GM18520 (cell line): ENCODE data around the gene PRPF18.

Experiments used
- ATAC-seq: cut with Tn5 transposase; IDR thresholded peaks from one replicate; pipeline ENCODE4 v1.9.1; 2021; ENCODE audit not compliant: unreplicated experiment

Gene PRPF18

GRCh38 chr10:13637303-13637856, 50.6 kb downstream of the PRPF18 start:
- peak; percentile 79 for ATAC-seq

GRCh38 chr10:13637894-13638293, 51.1 kb downstream of the PRPF18 start:
- no peak for ATAC-seq

- ATAC-seq = no peak
Measured at GRCh38 chr10:13642293-13642692, 55.5 kb downstream of the PRPF18 start.

- ATAC-seq = no peak
Measured at GRCh38 chr10:13643016-13643415, 56.3 kb downstream of the PRPF18 start.

GRCh38 chr10:13644866-13645265, 58.1 kb downstream of the PRPF18 start:
- no peak for ATAC-seq

GRCh38 chr10:13648425-13648824, 61.7 kb downstream of the PRPF18 start:
- no peak for ATAC-seq

GRCh38 chr10:13649844-13650520, 63.2 kb downstream of the PRPF18 start:
- ATAC-seq = no peak

- ATAC-seq = no peak
Measured at GRCh38 chr10:13650961-13651360, 64.2 kb downstream of the PRPF18 start.

GRCh38 chr10:13651969-13652720, 65.4 kb downstream of the PRPF18 start:
- no peak for ATAC-seq

GRCh38 chr10:13652860-13653259, 66.1 kb downstream of the PRPF18 start:
- no peak for ATAC-seq

GRCh38 chr10:13654118-13654830, 67.5 kb downstream of the PRPF18 start:
- no peak for ATAC-seq

- ATAC-seq = no peak
Measured at GRCh38 chr10:13654846-13655245, 68.1 kb downstream of the PRPF18 start.

- no peak for ATAC-seq
Measured at GRCh38 chr10:13656337-13657100, 69.8 kb downstream of the PRPF18 start.

- ATAC-seq = no peak
Measured at GRCh38 chr10:13657101-13657680, 70.4 kb downstream of the PRPF18 start.

GRCh38 chr10:13658264-13658663, 71.5 kb downstream of the PRPF18 start:
- ATAC-seq = no peak

GRCh38 chr10:13658871-13659685, 72.3 kb downstream of the PRPF18 start:
- ATAC-seq = no peak

GRCh38 chr10:13659887-13660550, 73.3 kb downstream of the PRPF18 start:
- ATAC-seq = no peak

- no peak for ATAC-seq
Measured at GRCh38 chr10:13660551-13660920, 73.8 kb downstream of the PRPF18 start.

- no peak for ATAC-seq
Measured at GRCh38 chr10:13661256-13661655, 74.5 kb downstream of the PRPF18 start.
